Activated CD8-positive, alpha-beta memory T cell treated with anti-CD3 and anti-CD28 coated beads for 36 hours (primary cell): Measurements from ENCODE around the gene ASMT. TPM values are rescaled to one million over a fixed set of nuclear protein-coding genes. Genes with fewer than 3 reads are reported as not detected.
"Not testable (repeated sequence)": the region's sequence is repeated elsewhere in the genome, so short reads cannot be mapped to it uniquely, and the experiment has no call there.

Source experiments
- CTCF ChIA-PET: fragments of 350-600 bp; sonication (Branson Sonifier 250); formaldehyde crosslinking; loops from one replicate; lab custom pipeline; 2021; ENCODE audit warnings: antibody characterized with exemption; lab: Charles Lee
- POLR2A ChIA-PET: fragments of 350-600 bp; sonication (Branson Sonifier 250); formaldehyde crosslinking; loops from one replicate; lab custom pipeline; 2021; ENCODE audit warnings: antibody characterized with exemption; lab: Charles Lee
- total RNA-seq, 2 experiments: library from RNA; stranded (reverse); gene quantifications; one replicate each; pipeline ENCODE4 v1.2.3, GENCODE V29; 2021

The ASMT gene
- total RNA-seq, 2 experiments from 2014 or later, result 2.9 to 3.3 TPM

DNA sequence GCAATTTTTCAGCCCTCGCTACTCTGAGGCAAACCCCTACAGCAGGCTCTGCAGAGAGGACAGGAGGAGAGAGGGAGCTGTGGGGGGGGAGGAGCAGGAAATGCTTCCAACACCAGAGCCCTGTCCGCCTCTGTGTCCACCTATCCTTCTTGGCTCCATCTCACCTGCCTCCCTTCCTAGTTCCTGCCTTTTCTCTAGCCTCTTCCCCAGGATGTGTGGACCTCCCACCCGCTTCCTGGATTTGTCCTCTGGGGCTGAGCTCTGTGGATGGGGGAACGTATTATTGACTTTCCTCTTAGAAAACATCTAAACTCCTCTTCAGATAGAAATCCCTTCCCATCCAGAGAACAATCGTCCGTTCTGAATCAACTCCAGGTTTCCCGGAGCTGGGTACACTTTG lies 14.4 kb downstream of the ASMT start:
- CTCF ChIA-PET, result no interaction called here
- POLR2A ChIA-PET, result no interaction called here

DNA sequence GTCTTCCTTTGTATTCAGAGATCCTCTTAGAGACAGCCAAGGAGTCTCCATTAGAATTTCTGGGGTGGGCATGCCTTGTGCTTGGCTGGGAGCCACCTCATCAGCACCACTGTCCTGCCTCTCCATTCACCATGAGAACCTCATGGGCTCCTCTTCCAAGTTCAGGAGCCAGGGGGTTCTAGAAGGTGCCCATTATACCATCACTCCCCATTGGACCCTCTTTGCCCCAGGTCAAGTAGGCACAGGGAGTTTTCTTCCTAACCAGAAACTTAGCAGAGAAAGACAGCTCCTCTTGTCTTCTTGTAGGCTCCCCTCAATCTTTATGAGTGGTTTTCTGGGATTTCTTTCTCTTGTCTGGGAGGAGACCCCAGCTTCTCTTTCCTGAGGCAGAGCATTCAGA lies 31.1 kb downstream of the ASMT start:
- CTCF ChIA-PET, result no interaction called here

GRCh38 chrX:1649621-1650020 lies 34.8 kb downstream of the ASMT start:
- ChIA-PET POLR2A (no interaction called here), CTCF (no interaction called here)

More for the DNA sequence above, 31.1 kb downstream of the ASMT start:
- POLR2A ChIA-PET, result no interaction called here

GRCh38 chrX:1652011-1652811 lies 37.4 kb downstream of the ASMT start:
- CTCF ChIA-PET, result not testable (repeated sequence)

GRCh38 chrX:1656379-1656778 lies 41.5 kb downstream of the ASMT start:
- POLR2A ChIA-PET, result no interaction called here

More at GRCh38 chrX:1652011-1652811, 37.4 kb downstream of the ASMT start:
- POLR2A ChIA-PET, result not testable (repeated sequence)

GRCh38 chrX:1657367-1658070 lies 42.7 kb downstream of the ASMT start:
- CTCF ChIA-PET, result no interaction called here
- POLR2A ChIA-PET, result no interaction called here

More at GRCh38 chrX:1656379-1656778, 41.5 kb downstream of the ASMT start:
- CTCF ChIA-PET, result no interaction called here

GRCh38 chrX:1658071-1658491 lies 43.2 kb downstream of the ASMT start:
- POLR2A ChIA-PET, result no interaction called here
- CTCF ChIA-PET, result no interaction called here

DNA sequence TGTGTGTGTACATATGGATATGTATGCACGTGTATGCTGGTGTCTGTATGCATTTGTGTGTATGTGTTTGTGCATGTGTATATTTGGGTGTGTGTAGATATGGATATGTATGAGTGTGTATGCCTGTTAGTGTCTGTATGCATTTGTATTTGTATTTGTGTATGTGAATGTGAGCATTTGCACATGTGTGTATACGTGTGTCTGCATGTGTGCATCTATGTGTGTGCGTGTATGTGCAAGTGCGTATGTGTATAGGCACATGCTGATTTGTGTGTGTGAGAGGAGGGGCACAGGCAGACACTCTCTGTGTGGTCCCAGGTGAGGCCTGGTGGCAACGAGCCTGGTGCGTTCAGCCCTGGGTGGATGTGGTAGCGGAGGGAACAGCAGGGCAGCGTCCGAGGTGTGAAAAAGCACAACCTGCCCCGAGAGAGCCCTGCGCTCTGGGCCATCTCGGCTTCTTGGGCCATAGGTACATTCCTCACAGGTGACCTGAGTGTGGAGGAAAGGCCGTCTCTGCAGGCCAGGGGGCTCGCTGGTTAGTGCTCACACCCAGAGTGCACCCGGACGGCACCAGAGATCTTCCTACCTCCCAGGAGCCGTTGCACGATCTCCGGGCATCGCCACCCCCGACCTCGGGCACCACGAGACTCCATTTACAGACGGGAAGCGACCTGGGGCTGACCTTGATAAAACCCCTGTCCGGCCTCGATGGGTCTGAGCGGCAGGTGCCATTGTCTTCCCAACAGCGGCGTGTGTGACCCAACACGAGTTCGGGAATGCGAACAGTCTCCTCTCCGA lies 45.0 kb downstream of the ASMT start:
- ChIA-PET CTCF (no interaction called here), POLR2A (no interaction called here)

GRCh38 chrX:1661048-1661921 lies 46.4 kb downstream of the ASMT start:
- CTCF ChIA-PET, result no interaction called here
- POLR2A ChIA-PET, result no interaction called here

- ChIA-PET POLR2A (no interaction called here), CTCF (no interaction called here)
Observed at GRCh38 chrX:1661922-1662221, 47.0 kb downstream of the ASMT start.

GRCh38 chrX:1667566-1667965 lies 52.7 kb downstream of the ASMT start:
- CTCF ChIA-PET, result no interaction called here

GRCh38 chrX:1673337-1673736 lies 58.5 kb downstream of the ASMT start:
- ChIA-PET CTCF (no interaction called here), POLR2A (no interaction called here)

More at GRCh38 chrX:1667566-1667965, 52.7 kb downstream of the ASMT start:
- POLR2A ChIA-PET, result no interaction called here

GRCh38 chrX:1676866-1677265 lies 62.0 kb downstream of the ASMT start:
- ChIA-PET CTCF (no interaction called here), POLR2A (no interaction called here)

- CTCF ChIA-PET, result no interaction called here
- POLR2A ChIA-PET, result no interaction called here
Observed at GRCh38 chrX:1679238-1679637, 64.4 kb downstream of the ASMT start.

DNA sequence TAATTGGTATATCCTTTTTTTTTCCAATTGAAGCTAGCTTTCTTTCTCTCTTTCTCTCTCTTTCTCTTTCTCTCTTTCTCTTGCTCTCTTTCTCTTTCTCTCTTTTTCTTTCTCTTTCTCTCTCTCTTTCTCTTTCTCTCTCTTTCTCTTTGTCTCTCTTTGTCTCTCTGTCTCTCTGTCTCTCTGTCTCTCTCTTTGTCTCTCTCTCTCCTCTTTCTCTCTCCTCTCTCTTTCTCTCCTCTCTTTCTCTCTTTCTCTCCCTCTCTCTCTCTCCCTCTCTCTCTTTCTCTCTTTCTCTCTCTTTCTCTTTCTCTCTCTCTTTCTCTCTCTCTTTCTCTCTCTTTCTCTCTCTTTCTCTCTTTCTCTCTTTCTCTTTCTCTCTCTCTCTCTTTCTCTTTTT lies 66.6 kb downstream of the ASMT start:
- ChIA-PET CTCF (no interaction called here), POLR2A (no interaction called here)

DNA sequence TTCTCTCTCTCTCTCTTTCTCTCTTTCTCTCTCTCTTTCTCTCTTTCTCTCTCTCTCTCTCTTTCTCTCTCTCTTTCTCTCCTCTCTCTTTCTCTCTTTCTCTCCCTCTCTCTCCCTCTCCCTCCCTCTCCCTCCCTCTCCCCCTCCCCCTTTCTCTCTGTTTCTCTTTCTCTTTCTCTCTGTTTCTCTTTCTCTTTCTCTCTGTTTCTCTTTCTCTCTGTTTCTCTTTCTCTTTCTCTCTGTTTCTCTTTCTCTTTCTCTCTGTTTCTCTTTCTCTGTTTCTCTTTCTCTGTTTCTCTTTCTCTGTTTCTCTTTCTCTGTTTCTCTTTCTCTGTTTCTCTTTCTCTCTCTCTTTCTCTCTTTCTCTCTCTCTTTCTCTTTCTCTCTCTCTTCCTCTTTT lies 67.0 kb downstream of the ASMT start:
- POLR2A ChIA-PET, CTCF ChIA-PET: not testable (repeated sequence)

GRCh38 chrX:1682501-1682900 lies 67.6 kb downstream of the ASMT start:
- CTCF ChIA-PET, POLR2A ChIA-PET: not testable (repeated sequence)

- CTCF ChIA-PET, POLR2A ChIA-PET: not testable (repeated sequence)
Observed at GRCh38 chrX:1684883-1685282, 70.0 kb downstream of the ASMT start.

DNA sequence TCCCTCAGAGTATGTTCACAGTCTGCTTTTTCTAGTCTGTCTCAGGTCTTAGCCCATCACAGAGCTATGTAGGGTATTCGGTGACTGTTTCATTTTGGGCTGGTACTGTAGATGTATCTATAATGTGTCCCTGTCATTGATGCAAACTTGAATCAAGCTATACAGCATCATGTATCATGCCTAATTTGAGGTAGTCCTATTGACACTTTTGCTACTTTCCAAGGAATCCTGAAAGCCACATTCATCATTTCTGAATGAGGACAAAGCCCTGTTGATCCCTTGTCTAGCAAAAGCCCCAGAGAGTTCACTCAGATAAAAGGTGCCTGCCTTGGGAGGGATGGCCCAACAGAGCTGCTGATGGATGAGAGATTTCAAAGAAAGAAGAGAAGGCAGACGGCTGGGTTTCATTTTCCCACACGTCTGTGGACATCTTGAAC lies 70.6 kb downstream of the ASMT start:
- POLR2A ChIA-PET, CTCF ChIA-PET: not testable (repeated sequence)
